A673 (cell line): ENCODE measurements around the gene SPDYC.

ENCODE experiments used
- EZH2 ChIP-seq: fragments of 200-600 bp; sonication (generic); IDR thresholded peaks from 2 replicates; pipeline ENCODE4 v1.6.1; 2017; ENCODE audit warnings: borderline replicate concordance, low read depth, mild to moderate bottlenecking, mixed read lengths, antibody characterized with exemption, low read length; ENCODE audit not compliant: poor library complexity, severe bottlenecking
- TF ChIP-seq, protein P1 (sequence below): fragments of 300-800, 200-600 bp; sonication (generic); conservative IDR thresholded peaks from 2 replicates; pipeline ENCODE4 v1.5.1; 2017; ENCODE audit warnings: low read depth, mild to moderate bottlenecking, antibody characterized with exemption, low read length, moderate library complexity, mixed read lengths

DNA sequence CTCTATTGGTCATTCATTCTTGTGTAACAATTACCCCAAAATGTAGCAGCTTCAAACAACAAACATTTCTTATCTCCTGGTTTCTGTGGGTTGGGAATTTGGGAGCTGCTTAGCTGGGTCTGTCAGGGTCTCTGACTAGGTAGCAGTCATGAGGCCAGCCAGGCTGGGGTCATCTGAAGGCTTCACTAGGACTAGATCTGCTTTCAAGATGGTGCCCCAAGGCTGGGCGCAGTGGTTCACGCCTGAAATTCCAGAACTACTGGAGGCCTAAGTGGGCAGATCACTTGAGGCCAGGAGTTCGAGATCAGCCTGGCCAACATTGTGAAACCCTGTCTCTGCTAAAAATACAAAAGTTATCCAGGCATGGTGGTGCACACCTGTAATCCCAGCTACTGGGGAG, 13.1 kb upstream of the SPDYC start:
- TF ChIP-seq, protein P1, sequence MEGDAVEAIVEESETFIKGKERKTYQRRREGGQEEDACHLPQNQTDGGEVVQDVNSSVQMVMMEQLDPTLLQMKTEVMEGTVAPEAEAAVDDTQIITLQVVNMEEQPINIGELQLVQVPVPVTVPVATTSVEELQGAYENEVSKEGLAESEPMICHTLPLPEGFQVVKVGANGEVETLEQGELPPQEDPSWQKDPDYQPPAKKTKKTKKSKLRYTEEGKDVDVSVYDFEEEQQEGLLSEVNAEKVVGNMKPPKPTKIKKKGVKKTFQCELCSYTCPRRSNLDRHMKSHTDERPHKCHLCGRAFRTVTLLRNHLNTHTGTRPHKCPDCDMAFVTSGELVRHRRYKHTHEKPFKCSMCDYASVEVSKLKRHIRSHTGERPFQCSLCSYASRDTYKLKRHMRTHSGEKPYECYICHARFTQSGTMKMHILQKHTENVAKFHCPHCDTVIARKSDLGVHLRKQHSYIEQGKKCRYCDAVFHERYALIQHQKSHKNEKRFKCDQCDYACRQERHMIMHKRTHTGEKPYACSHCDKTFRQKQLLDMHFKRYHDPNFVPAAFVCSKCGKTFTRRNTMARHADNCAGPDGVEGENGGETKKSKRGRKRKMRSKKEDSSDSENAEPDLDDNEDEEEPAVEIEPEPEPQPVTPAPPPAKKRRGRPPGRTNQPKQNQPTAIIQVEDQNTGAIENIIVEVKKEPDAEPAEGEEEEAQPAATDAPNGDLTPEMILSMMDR, result no peak
- no peak for TF ChIP-seq EZH2
